Vagina (tissue), 2 donors: ENCODE results near the gene SNX9.

Experiments
- CTCF ChIP-seq, 3 experiments: fragments of 450-650 bp in 2 of 3; fragments of 200-600 bp in 1 of 3; sonication (generic) in 1 of 3; IDR thresholded peaks; one replicate each; pipeline ENCODE4 v1.5.1; 2017 to 2019; ENCODE audit warnings: antibody characterized with exemption in 3 of 3, mild to moderate bottlenecking in 2 of 3, moderate library complexity in 2 of 3
- POLR2A ChIP-seq, 2 donors: fragments of 450-650 bp; IDR thresholded peaks; one replicate each; pipeline ENCODE4 v1.6.1; 2017; ENCODE audit warnings: antibody characterized with exemption in 2 of 2, mild to moderate bottlenecking in 2 of 2, moderate library complexity in 2 of 2
- POLR2AphosphoS5 ChIP-seq, 2 donors: sonication (generic); formaldehyde crosslinking; IDR thresholded peaks; one replicate each; pipeline ENCODE4 v1.9.0; 2017; ENCODE audit warnings: antibody characterized with exemption in 2 of 2, mild to moderate bottlenecking in 2 of 2, low read depth in 1 of 2; ENCODE audit not compliant: insufficient read depth in 1 of 2

- TF ChIP-seq POLR2A (IDR thresholded peaks at IDR 0.05) (no peak), CTCF (IDR thresholded peaks at IDR 0.05) (no peak), POLR2AphosphoS5 (IDR thresholded peaks at IDR 0.05; ENCODE audit: insufficient read depth in 1 of 2, low read depth in 1 of 2) (no peak)
These were observed 15.8 kb downstream of the SNX9 start for GRCh38 chr6:157838718-157839430.
